Testis (tissue), 3 donors: ENCODE results near the gene TEX13A. TPM values are rescaled to one million over a fixed set of nuclear protein-coding genes. Genes with fewer than 3 reads are reported as not detected.

Source experiments
- DNase-seq: peaks from one replicate; pipeline ENCODE4 v3.0.0-alpha.2; 2019
- H3K27ac ChIP-seq, 2 donors: fragments of 200-600 bp; sonication (generic); one replicate each; pipeline ENCODE4 v1.5.1; 2019
- H3K27me3 ChIP-seq: fragments of 200-600 bp; sonication (generic); one replicate; pipeline ENCODE4 v1.5.1; 2019
- H3K36me3 ChIP-seq: fragments of 200-600 bp; sonication (generic); one replicate; pipeline ENCODE4 v1.5.1; 2017; ENCODE audit warnings: low read depth; ENCODE audit errors: missing control alignments
- H3K4me1 ChIP-seq: fragments of 200-600 bp; sonication (generic); one replicate; pipeline ENCODE4 v1.5.1; 2019
- H3K4me3 ChIP-seq, 2 donors: fragments of 200-600 bp; sonication (generic); one replicate each; pipeline ENCODE4 v1.5.1; 2017 to 2019
- H3K9me3 ChIP-seq: fragments of 200-600 bp; sonication (generic); one replicate; pipeline ENCODE4 v1.5.1; 2017
- CTCF ChIP-seq, 3 experiments: fragments of 450-650 bp in 2 of 3; fragments of 200-600 bp in 1 of 3; sonication (generic) in 1 of 3; IDR thresholded peaks; one replicate each; pipeline ENCODE4 v1.5.1; 2016 to 2019; ENCODE audit warnings: antibody characterized with exemption in 3 of 3, mild to moderate bottlenecking in 2 of 3, moderate library complexity in 1 of 3
- POLR2A ChIP-seq: fragments of 450-650 bp; IDR thresholded peaks from one replicate; pipeline ENCODE4 v1.6.1; 2017; ENCODE audit warnings: antibody characterized with exemption, mild to moderate bottlenecking, moderate library complexity
- WGBS, 2 donors: methylation state at CpG; one replicate each; pipeline ENCODE4 v1.1.5; 2018; 5-methylcytosine and 5-hydroxymethylcytosine counted together
- intact Hi-C: fragments of 100-400 bp; cut with DNase I; formaldehyde crosslinking; loops from one replicate; pipeline ENCODE4 v1.15.1; 2023; ENCODE audit warnings: low total_unique reads
- polyA plus RNA-seq: library from polyadenylated mRNA; stranded (reverse); fragments of 350-450 nt; fragmentation: Illumina TruSeq; extraction: RNeasy Lipid Tissue Mini Kit (QIAGEN cat#74804); gene quantifications from one replicate; pipeline ENCODE4 v1.2.3, GENCODE V29; 2014; ENCODE audit warnings: low read depth, low replicate concordance; ENCODE audit not compliant: insufficient read depth
- total RNA-seq, 2 donors: library from RNA; depleted of rRNA; stranded (reverse); fragments of >200 nt; gene quantifications; one replicate each; pipeline ENCODE4 v1.2.3, GENCODE V29; 2016

The TEX13A gene
- total and polyA plus RNA-seq, 3 donors from 2014 or later, result 5.8 to 17.5 (median 6.4) TPM

GRCh38 chrX:105229146-105229545 lies 8.7 kb upstream of the TEX13A start:
- intact Hi-C loops, result no loop called here
- Histone ChIP-seq H3K9me3 (no peaks in the 10 kb centered on the region), H3K36me3 (no peaks in the 10 kb centered on the region), H3K27ac (no peak overlapping the region), H3K27me3 (no peaks in the 10 kb centered on the region), H3K4me1 (no peaks in the 10 kb centered on the region), H3K4me3 (no peak overlapping the region)
- 86 to 88% methylated on average over 3 of the region's 3 CpGs for WGBS, 2 donors
- TF ChIP-seq CTCF (IDR thresholded peaks at IDR 0.05), result no peak
- TF ChIP-seq POLR2A, result no peak
- no peak for DNase-seq

- no peak overlapping the region for H3K27ac ChIP-seq
- intact Hi-C loops, result no loop called here
- 62 to 85% methylated on average over 2 of the region's 2 CpGs for WGBS, 2 donors
- H3K36me3 ChIP-seq, result no peaks in the 10 kb centered on the region
- no peaks in the 10 kb centered on the region for H3K4me1 ChIP-seq
- no peaks in the 10 kb centered on the region for H3K27me3 ChIP-seq
- no peak for DNase-seq
- H3K9me3 ChIP-seq, result no peaks in the 10 kb centered on the region
- TF ChIP-seq POLR2A (no peak), CTCF (IDR thresholded peaks at IDR 0.05) (no peak)
- no peak overlapping the region for H3K4me3 ChIP-seq
Measured at GRCh38 chrX:105228602-105229001, 8.1 kb upstream of the TEX13A start.

- WGBS, 2 donors, result 87 to 94% methylated on average over 2 to 5 of the region's 5 CpGs
- intact Hi-C loops, result no loop called here
Measured at GRCh38 chrX:105226499-105226898, 6.0 kb upstream of the TEX13A start.

GRCh38 chrX:105221374-105221773 lies 880 bp upstream of the TEX13A start:
- WGBS, 2 donors, result 37 to 41% methylated on average over 3 of the region's 3 CpGs
- no peak for TF ChIP-seq CTCF (IDR thresholded peaks at IDR 0.05)
- TF ChIP-seq POLR2A, result no peak
- Histone ChIP-seq H3K27me3 (no peaks in the 10 kb centered on the region), H3K27ac (no peak overlapping the region), H3K9me3 (no peaks in the 10 kb centered on the region), H3K4me3 (no peak overlapping the region), H3K4me1 (no peaks in the 10 kb centered on the region), H3K36me3 (no peaks in the 10 kb centered on the region)
- DNase-seq, result no peak
- intact Hi-C loops, result no loop called here

More at GRCh38 chrX:105226499-105226898, 6.0 kb upstream of the TEX13A start:
- H3K27me3 ChIP-seq, result no peaks in the 10 kb centered on the region
- no peak overlapping the region for H3K27ac ChIP-seq
- no peak overlapping the region for H3K4me3 ChIP-seq
- no peak for DNase-seq
- H3K4me1 ChIP-seq, result no peaks in the 10 kb centered on the region
- H3K36me3 ChIP-seq, result no peaks in the 10 kb centered on the region
- no peaks in the 10 kb centered on the region for H3K9me3 ChIP-seq
- TF ChIP-seq CTCF (IDR thresholded peaks at IDR 0.05) (no peak), POLR2A (no peak)
